Gastroesophageal sphincter (tissue), 4 donors: ENCODE results near the gene EXOG. TPM values are rescaled to one million over a fixed set of nuclear protein-coding genes. Genes with fewer than 3 reads are reported as not detected.

Source experiments
- ATAC-seq: fragments of 150-250 bp; one replicate; pipeline ENCODE4 v1.9.1; 2016; ENCODE audit warnings: mild to moderate bottlenecking, moderate library complexity
- H3K27ac ChIP-seq, 4 donors: fragments of 200-600 bp; sonication (generic) in 3 of 4; 1 replicate in 3 of 4; 2 replicates in 1 of 4; pipeline ENCODE4 v1.5.1; 2016 to 2019
- H3K27me3 ChIP-seq: fragments of 200-600 bp; sonication (generic); one replicate; pipeline ENCODE4 v1.5.1; 2019
- H3K36me3 ChIP-seq, 2 donors: fragments of 200-600 bp; sonication (generic); one replicate each; pipeline ENCODE4 v1.5.1; 2019; ENCODE audit warnings: control low read depth in 1 of 2
- H3K4me1 ChIP-seq, 3 donors: fragments of 200-600 bp; sonication (generic); 1 replicate in 2 of 3; 2 replicates in 1 of 3; pipeline ENCODE4 v1.5.1; 2016 to 2019; ENCODE audit warnings: control low read depth in 2 of 3
- H3K4me3 ChIP-seq, 2 donors: fragments of 200-600 bp; sonication (generic); one replicate each; pipeline ENCODE4 v1.5.1; 2019; ENCODE audit warnings: mild to moderate bottlenecking in 1 of 2, moderate library complexity in 1 of 2
- H3K9me3 ChIP-seq, 3 donors: fragments of 200-600 bp; sonication (generic); one replicate each; pipeline ENCODE4 v1.5.1; 2017 to 2019; ENCODE audit warnings: control low read depth in 2 of 3
- CTCF ChIP-seq, 4 experiments: fragments of 200-600 bp in 2 of 4; fragments of 450-650 bp in 2 of 4; sonication (generic) in 1 of 4; IDR thresholded peaks; one replicate each; pipeline ENCODE4 v1.5.1; 2017 to 2019; ENCODE audit warnings: antibody characterized with exemption in 4 of 4, mild to moderate bottlenecking in 2 of 4, moderate library complexity in 2 of 4
- EP300 ChIP-seq: sonication (generic); formaldehyde crosslinking; IDR thresholded peaks from one replicate; pipeline ENCODE4 v1.6.1; 2017; ENCODE audit warnings: antibody characterized with exemption, mild to moderate bottlenecking
- POLR2A ChIP-seq, 2 donors: fragments of 450-650 bp; IDR thresholded peaks; one replicate each; pipeline ENCODE4 v1.6.1; 2017; ENCODE audit warnings: antibody characterized with exemption in 2 of 2, mild to moderate bottlenecking in 2 of 2, moderate library complexity in 1 of 2
- POLR2AphosphoS5 ChIP-seq: sonication (generic); formaldehyde crosslinking; IDR thresholded peaks from one replicate; pipeline ENCODE4 v1.6.1; 2017; ENCODE audit warnings: antibody characterized with exemption
- WGBS, 2 donors: methylation state at CpG; one replicate each; pipeline ENCODE4 v1.1.5; 2018; ENCODE audit warnings: low coverage in 1 of 2; 5-methylcytosine and 5-hydroxymethylcytosine counted together
- total RNA-seq, 4 donors: library from RNA; depleted of rRNA; stranded (reverse); fragments of >200 nt; gene quantifications; one replicate each; pipeline ENCODE4 v1.1.0, GENCODE V29; 2016

The EXOG gene
- total RNA-seq, 4 donors from 2014 or later, result 10.5 to 38.3 (median 19.3) TPM

DNA sequence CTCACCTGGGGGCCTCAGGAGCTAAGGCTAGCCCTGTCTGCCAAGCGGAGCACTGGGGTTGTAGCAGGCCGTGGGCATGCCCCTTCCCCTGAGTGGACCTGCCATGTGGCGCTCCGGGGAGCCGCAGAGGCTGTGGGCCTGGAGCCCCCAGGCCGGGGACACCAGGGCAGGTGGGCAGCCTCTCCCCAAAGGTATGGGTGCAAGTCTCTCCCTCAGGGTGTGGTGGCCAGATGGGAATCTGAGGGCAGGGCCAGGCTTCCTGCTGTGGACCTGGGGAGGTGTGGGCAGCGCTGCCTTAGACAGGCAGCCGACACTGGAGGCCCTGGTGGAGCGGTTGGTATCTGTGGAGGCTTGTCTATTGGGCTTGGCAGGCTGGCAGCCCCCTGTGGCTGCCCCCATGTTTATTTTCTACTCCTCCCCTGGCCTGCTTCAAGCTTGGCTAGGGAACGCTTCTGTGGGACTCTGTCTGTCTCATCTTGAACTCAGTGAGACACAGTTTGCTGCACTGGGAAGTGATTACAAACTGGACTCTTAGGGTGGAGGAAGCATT, 36.6 kb upstream of the EXOG start:
- WGBS, 2 donors, result 60% methylated on average over 1 of the region's 10 CpGs; no CpG with 5 or more reads in 1 of the 2 donors
- TF ChIP-seq CTCF (IDR thresholded peaks at IDR 0.05) (no peak), POLR2AphosphoS5 (no peak), POLR2A (IDR thresholded peaks at IDR 0.05) (no peak), EP300 (no peak)
- Histone ChIP-seq H3K9me3 (no peaks in the 10 kb centered on the region), H3K4me1 (peaks cover 0 to 70% (median 34%) of the 10 kb centered on the region in 3 donors), H3K27ac (peak overlapping the region in 3 of 4 donors; percentile 14 to 63 (median 60)), H3K27me3 (no peaks in the 10 kb centered on the region), H3K36me3 (no peaks in the 10 kb centered on the region), H3K4me3 (no peak overlapping the region)
- ATAC-seq, result no peak

GRCh38 chr3:38460377-38461270, 35.5 kb upstream of the EXOG start:
- peak overlapping the region in 3 of 4 donors; percentile 55 to 63 (median 60) for H3K27ac ChIP-seq

DNA sequence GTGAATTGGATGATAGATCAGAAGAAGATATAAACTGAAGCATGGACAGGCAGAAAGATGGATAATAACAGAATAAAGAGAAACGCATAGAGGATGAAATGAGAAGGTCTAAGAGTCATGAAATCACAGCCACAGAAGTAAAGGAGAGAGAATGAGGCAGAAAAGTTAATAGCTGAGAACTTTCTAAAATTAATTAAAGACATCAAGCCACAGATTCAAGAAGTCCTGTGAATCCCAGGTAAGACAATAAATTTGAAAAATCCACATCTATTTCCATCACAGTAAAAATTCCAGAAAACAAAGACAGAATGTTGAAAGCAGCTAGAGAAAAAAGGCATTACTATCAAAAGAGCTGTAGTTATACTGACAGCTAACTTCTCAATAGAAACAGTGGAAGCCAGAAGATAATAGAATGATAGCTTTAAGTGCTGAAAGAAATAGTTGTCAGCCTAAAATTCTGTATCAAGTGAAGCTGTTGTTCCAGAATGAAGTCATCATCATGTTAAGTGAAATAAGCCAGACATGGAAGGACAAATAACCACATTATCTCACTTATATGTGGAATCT, 30.5 kb upstream of the EXOG start:
- no peak overlapping the region for H3K27ac ChIP-seq
- 92 to 100% methylated on average over 1 of the region's 1 CpG for WGBS, 2 donors
- peaks cover 0 to 11% (median 8%) of the 10 kb centered on the region in 3 donors for H3K4me1 ChIP-seq
- no peak for TF ChIP-seq CTCF (IDR thresholded peaks at IDR 0.05)
- no peak for TF ChIP-seq POLR2A (IDR thresholded peaks at IDR 0.05)
- TF ChIP-seq EP300, result no peak
- TF ChIP-seq POLR2AphosphoS5, result no peak
- no peaks in the 10 kb centered on the region for H3K27me3 ChIP-seq
- H3K9me3 ChIP-seq, result peaks cover 0 to 11% (median 0%) of the 10 kb centered on the region in 3 donors
- H3K36me3 ChIP-seq, result no peaks in the 10 kb centered on the region
- no peak for ATAC-seq
- H3K4me3 ChIP-seq, result no peak overlapping the region

More at GRCh38 chr3:38460377-38461270, 35.5 kb upstream of the EXOG start:
- H3K27me3 ChIP-seq, result no peaks in the 10 kb centered on the region
- H3K4me3 ChIP-seq, result no peak overlapping the region
- peaks cover 0 to 60% (median 34%) of the 10 kb centered on the region in 3 donors for H3K4me1 ChIP-seq
- no peaks in the 10 kb centered on the region for H3K9me3 ChIP-seq
- 17 to 36% methylated on average over 5 of the region's 12 CpGs for WGBS, 2 donors
- TF ChIP-seq POLR2AphosphoS5 (no peak), POLR2A (IDR thresholded peaks at IDR 0.05) (no peak), EP300 (no peak), CTCF (IDR thresholded peaks at IDR 0.05) (no peak)
- ATAC-seq, result peak; percentile 42
- H3K36me3 ChIP-seq, result no peaks in the 10 kb centered on the region

GRCh38 chr3:38468765-38469164, 27.4 kb upstream of the EXOG start:
- TF ChIP-seq POLR2A (IDR thresholded peaks at IDR 0.05) (no peak), EP300 (no peak), POLR2AphosphoS5 (no peak), CTCF (IDR thresholded peaks at IDR 0.05) (no peak)
- ATAC-seq, result no peak
- Histone ChIP-seq H3K27ac (no peak overlapping the region), H3K4me1 (peaks cover 0 to 19% (median 4%) of the 10 kb centered on the region in 3 donors), H3K27me3 (no peaks in the 10 kb centered on the region), H3K4me3 (no peak overlapping the region), H3K9me3 (peaks cover 0 to 11% (median 0%) of the 10 kb centered on the region in 3 donors), H3K36me3 (no peaks in the 10 kb centered on the region)
- 20% methylated on average over 1 of the region's 1 CpG; no CpG with 5 or more reads in 1 of the 2 donors for WGBS, 2 donors
